Smooth muscle cell (in vitro differentiated cells): ENCODE measurements around the gene INHBB. TPM values are rescaled to one million over a fixed set of nuclear protein-coding genes. Genes with fewer than 3 reads are reported as not detected.

Experiments used
- DNase-seq: peaks from one replicate; lab custom pipeline; 2025; ENCODE audit not compliant: unreplicated experiment; lab: John Stamatoyannopoulos, UW
- H2AFZ ChIP-seq: fragments of 200-600 bp; sonication (generic); 2 replicates; pipeline ENCODE4 v1.6.0; 2016; ENCODE audit warnings: antibody characterized with exemption, low read depth, mild to moderate bottlenecking
- H3F3A ChIP-seq: fragments of 200-600 bp; sonication (generic); 2 replicates; pipeline ENCODE4 v1.6.0; 2017; ENCODE audit warnings: antibody characterized with exemption, low read depth
- H3K27ac ChIP-seq: fragments of 200-600 bp; sonication (generic); 2 replicates; pipeline ENCODE4 v1.5.1; 2016; ENCODE audit warnings: low read depth, mild to moderate bottlenecking
- H3K27me3 ChIP-seq: fragments of 200-600 bp; sonication (generic); 2 replicates; pipeline ENCODE4 v1.6.1; 2016; ENCODE audit warnings: low read depth, mild to moderate bottlenecking
- H3K36me3 ChIP-seq: fragments of 200-600 bp; sonication (generic); 2 replicates; pipeline ENCODE4 v1.5.1; 2016; ENCODE audit warnings: low read depth
- H3K4me1 ChIP-seq: fragments of 200-600 bp; sonication (generic); 2 replicates; pipeline ENCODE4 v1.5.1; 2016; ENCODE audit warnings: low read depth
- H3K4me2 ChIP-seq: fragments of 200-600 bp; sonication (generic); 2 replicates; pipeline ENCODE4 v1.6.0; 2016; ENCODE audit warnings: mild to moderate bottlenecking
- H3K4me3 ChIP-seq: fragments of 200-600 bp; sonication (generic); 2 replicates; pipeline ENCODE4 v1.5.1; 2016; ENCODE audit warnings: mild to moderate bottlenecking
- H3K79me2 ChIP-seq: fragments of 200-600 bp; sonication (generic); 2 replicates; pipeline ENCODE4 v1.6.0; 2016; ENCODE audit warnings: low read depth, mild to moderate bottlenecking
- H3K9ac ChIP-seq: fragments of 200-600 bp; sonication (generic); 2 replicates; pipeline ENCODE4 v1.6.0; 2016; ENCODE audit warnings: low read depth
- H3K9me3 ChIP-seq: fragments of 200-600 bp; sonication (generic); replicated peaks from 2 replicates; pipeline ENCODE4 v1.5.1; 2016; ENCODE audit warnings: low read depth
- H4K20me1 ChIP-seq: fragments of 200-600 bp; sonication (generic); 2 replicates; pipeline ENCODE4 v1.6.0; 2016; ENCODE audit warnings: low read depth
- CTCF ChIP-seq: fragments of 200-600 bp; sonication (generic); IDR thresholded peaks from 2 replicates; pipeline ENCODE4 v1.5.1; 2017; ENCODE audit warnings: borderline replicate concordance, mild to moderate bottlenecking, antibody characterized with exemption; ENCODE audit not compliant: insufficient read depth, poor library complexity, severe bottlenecking
- WGBS: methylation state at CpG from one replicate; pipeline ENCODE4 v1.1.7; 2016; ENCODE audit warnings: low lambda C conversion rate; 5-methylcytosine and 5-hydroxymethylcytosine counted together
- polyA plus RNA-seq: library from polyadenylated mRNA; unstranded; fragments of >200 nt; fragmentation: Nextera tagmentation; extraction: Ambion mirVana; gene quantifications from 2 replicates; pipeline ENCODE4 v1.2.1, GENCODE V29; 2016
- total RNA-seq: library from RNA; depleted of rRNA; stranded (reverse); fragments of >200 nt; gene quantifications from 2 replicates; pipeline ENCODE4 v1.2.3, GENCODE V29; 2014

The INHBB gene
- total and polyA plus RNA-seq, 2 experiments from 2014 or later = 0.06 to 0.09 TPM

GRCh38 chr2:120348737-120349439, 3.0 kb downstream of the INHBB start:
- Histone ChIP-seq H3K4me2 (no peak overlapping the region), H3K27me3 (peaks cover 62% of the 10 kb centered on the region), H3K27ac (no peak overlapping the region), H2AFZ (no peak overlapping the region), H4K20me1 (peaks cover 10% of the 10 kb centered on the region), H3K4me1 (peaks cover 5% of the 10 kb centered on the region), H3K4me3 (no peak overlapping the region), H3F3A (no peaks in the 10 kb centered on the region), H3K9ac (no peak overlapping the region), H3K36me3 (no peaks in the 10 kb centered on the region), H3K79me2 (no peaks in the 10 kb centered on the region), H3K9me3 (no peaks in the 10 kb centered on the region)
- WGBS = 61% methylated on average over 27 of the region's 27 CpGs
- no peak for TF ChIP-seq CTCF
- no peak for DNase-seq

GRCh38 chr2:120349440-120349921, 3.5 kb downstream of the INHBB start:
- H3K27ac ChIP-seq = no peak overlapping the region
- no peak overlapping the region for H3K4me2 ChIP-seq
- no peak overlapping the region for H2AFZ ChIP-seq
- no peak for TF ChIP-seq CTCF
- H3K9me3 ChIP-seq = no peaks in the 10 kb centered on the region
- H3K36me3 ChIP-seq = no peaks in the 10 kb centered on the region
- peaks cover 56% of the 10 kb centered on the region for H3K27me3 ChIP-seq
- peaks cover 5% of the 10 kb centered on the region for H3K4me1 ChIP-seq
- no peak for DNase-seq
- H3F3A ChIP-seq = no peaks in the 10 kb centered on the region
- H3K79me2 ChIP-seq = no peaks in the 10 kb centered on the region
- H3K9ac ChIP-seq = no peak overlapping the region
- no peak overlapping the region for H3K4me3 ChIP-seq
- H4K20me1 ChIP-seq = peaks cover 10% of the 10 kb centered on the region
- 91% methylated on average over 31 of the region's 31 CpGs for WGBS

- peaks cover 55% of the 10 kb centered on the region for H3K27me3 ChIP-seq
- H3K9ac ChIP-seq = no peak overlapping the region
- H3F3A ChIP-seq = no peaks in the 10 kb centered on the region
- peaks cover 5% of the 10 kb centered on the region for H3K4me1 ChIP-seq
- no peak overlapping the region for H2AFZ ChIP-seq
- no peaks in the 10 kb centered on the region for H3K36me3 ChIP-seq
- WGBS = 77% methylated on average over 17 of the region's 17 CpGs
- peaks cover 10% of the 10 kb centered on the region for H4K20me1 ChIP-seq
- H3K4me3 ChIP-seq = no peak overlapping the region
- H3K79me2 ChIP-seq = no peaks in the 10 kb centered on the region
- H3K9me3 ChIP-seq = no peaks in the 10 kb centered on the region
- H3K27ac ChIP-seq = no peak overlapping the region
- DNase-seq = no peak
- no peak for TF ChIP-seq CTCF
- no peak overlapping the region for H3K4me2 ChIP-seq
Observed at GRCh38 chr2:120350080-120350479, 4.1 kb downstream of the INHBB start.
